Prostate gland (tissue), 2 donors: Measurements from ENCODE around the gene LPAR2. TPM values are rescaled to one million over a fixed set of nuclear protein-coding genes. Genes with fewer than 3 reads are reported as not detected.

ENCODE experiments used
- DNase-seq: peaks from one replicate; pipeline ENCODE4 v3.0.0-alpha.2; 2019; ENCODE audit warnings: low spot score
- H3K27ac ChIP-seq, 2 donors: fragments of 200-600 bp; sonication (generic); 2 replicates each; pipeline ENCODE4 v1.5.1; 2017 to 2019
- H3K27me3 ChIP-seq: fragments of 200-600 bp; sonication (generic); replicated peaks from 2 replicates; pipeline ENCODE4 v1.5.1; 2019; ENCODE audit not compliant: insufficient read depth
- H3K36me3 ChIP-seq, 2 donors: fragments of 200-600 bp; sonication (generic); 1 replicate in 1 of 2; 2 replicates in 1 of 2; pipeline versions ENCODE4 v1.5.1 to v1.8.1; 2017 to 2019
- H3K4me1 ChIP-seq: fragments of 200-600 bp; sonication (generic); replicated peaks from 2 replicates; pipeline ENCODE4 v1.5.1; 2019
- H3K4me3 ChIP-seq, 2 donors: fragments of 200-600 bp; sonication (generic); 2 replicates each; pipeline ENCODE4 v1.5.1; 2017 to 2019
- H3K9me3 ChIP-seq: fragments of 200-600 bp; sonication (generic); 2 replicates; pipeline ENCODE4 v1.5.1; 2017
- POLR2A ChIP-seq: fragments of 450-650 bp; IDR thresholded peaks from one replicate; pipeline ENCODE4 v1.6.1; 2016; ENCODE audit warnings: antibody characterized with exemption, mild to moderate bottlenecking
- POLR2AphosphoS5 ChIP-seq: sonication (generic); formaldehyde crosslinking; IDR thresholded peaks from one replicate; pipeline ENCODE4 v1.6.1; 2017; ENCODE audit warnings: antibody characterized with exemption
- WGBS: methylation state at CpG from one replicate; pipeline ENCODE4 v1.1.5; 2018; 5-methylcytosine and 5-hydroxymethylcytosine counted together
- intact Hi-C: fragments of 100-400 bp; cut with DNase I; formaldehyde crosslinking; loops from one replicate; pipeline ENCODE4 v1.14.2; 2022
- total RNA-seq, 2 donors: library from RNA; depleted of rRNA; stranded (reverse); fragments of >200 nt; gene quantifications; one replicate each; pipeline ENCODE4 v1.1.0, GENCODE V29; 2016
- TF ChIP-seq, protein P1 (sequence below), 4 experiments: fragments of 200-600 bp in 2 of 4; fragments of 450-650 bp in 2 of 4; sonication (generic) in 2 of 4; IDR thresholded peaks; 1 replicate in 3 of 4; 2 replicates in 1 of 4; pipeline ENCODE4 v1.5.1; 2016 to 2019; ENCODE audit warnings: antibody characterized with exemption in 4 of 4, mild to moderate bottlenecking in 2 of 4, moderate library complexity in 2 of 4

Gene LPAR2
- total RNA-seq, 2 donors from 2014 or later, result 39.7 to 167 TPM

DNA sequence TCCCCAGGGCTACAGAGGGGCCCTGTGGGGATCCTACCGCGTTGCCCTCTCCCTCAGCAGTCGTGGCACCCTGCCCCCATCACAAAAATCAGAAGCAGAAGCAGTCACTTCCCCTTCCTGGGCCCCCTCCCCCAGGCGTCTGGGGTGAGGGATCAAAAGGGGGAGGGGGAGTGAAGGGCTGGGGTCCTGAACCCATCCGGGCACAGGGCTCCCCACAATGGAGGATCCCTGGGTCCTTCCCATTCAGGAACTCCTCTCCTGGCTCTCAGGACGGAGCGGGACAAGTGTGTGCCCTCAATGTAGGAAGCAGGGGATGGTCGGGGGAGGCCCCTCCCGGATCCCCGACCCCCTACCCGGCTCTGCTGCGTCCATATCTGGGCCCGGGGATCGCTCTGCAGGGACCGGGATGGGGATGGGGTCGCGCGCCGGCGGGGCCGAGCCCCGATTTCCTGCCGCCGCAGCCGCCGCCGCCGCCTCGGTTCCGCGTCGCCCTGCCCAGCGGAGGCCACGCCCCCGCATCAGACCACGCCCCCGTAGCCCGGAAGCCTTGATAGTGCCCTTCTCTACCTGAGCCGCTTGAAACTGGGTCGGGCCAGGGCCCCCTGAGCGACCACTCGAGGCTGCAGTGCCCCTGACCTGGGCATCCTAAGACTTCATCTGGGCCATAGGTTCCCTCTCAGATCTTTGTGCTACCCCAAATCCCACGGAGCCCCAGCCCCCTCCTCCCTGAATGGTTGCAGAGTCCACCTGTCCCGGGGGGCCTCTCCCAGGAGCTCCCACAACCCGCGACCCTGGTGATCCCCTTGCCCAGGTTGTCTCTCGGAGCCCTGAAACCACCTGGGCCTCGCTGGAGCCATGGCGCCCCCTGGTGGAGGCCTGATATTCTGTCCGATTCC is 15.4 kb upstream of the LPAR2 start, which contains the start of gene GMIP:
Gene GMIP, minus strand, starts transcription at position 500 of the 896 bp plus-strand sequence. Its CDS starts 128 bp downstream, at position 372.
- TF ChIP-seq POLR2AphosphoS5 (no peak), POLR2A (peak; percentile 66)
- TF ChIP-seq, protein P1, sequence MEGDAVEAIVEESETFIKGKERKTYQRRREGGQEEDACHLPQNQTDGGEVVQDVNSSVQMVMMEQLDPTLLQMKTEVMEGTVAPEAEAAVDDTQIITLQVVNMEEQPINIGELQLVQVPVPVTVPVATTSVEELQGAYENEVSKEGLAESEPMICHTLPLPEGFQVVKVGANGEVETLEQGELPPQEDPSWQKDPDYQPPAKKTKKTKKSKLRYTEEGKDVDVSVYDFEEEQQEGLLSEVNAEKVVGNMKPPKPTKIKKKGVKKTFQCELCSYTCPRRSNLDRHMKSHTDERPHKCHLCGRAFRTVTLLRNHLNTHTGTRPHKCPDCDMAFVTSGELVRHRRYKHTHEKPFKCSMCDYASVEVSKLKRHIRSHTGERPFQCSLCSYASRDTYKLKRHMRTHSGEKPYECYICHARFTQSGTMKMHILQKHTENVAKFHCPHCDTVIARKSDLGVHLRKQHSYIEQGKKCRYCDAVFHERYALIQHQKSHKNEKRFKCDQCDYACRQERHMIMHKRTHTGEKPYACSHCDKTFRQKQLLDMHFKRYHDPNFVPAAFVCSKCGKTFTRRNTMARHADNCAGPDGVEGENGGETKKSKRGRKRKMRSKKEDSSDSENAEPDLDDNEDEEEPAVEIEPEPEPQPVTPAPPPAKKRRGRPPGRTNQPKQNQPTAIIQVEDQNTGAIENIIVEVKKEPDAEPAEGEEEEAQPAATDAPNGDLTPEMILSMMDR (IDR thresholded peaks at IDR 0.05), result peak; percentile 82 to 92 (median 89)
- H3K9me3 ChIP-seq, result no peaks in the 10 kb centered on the region
- H3K36me3 ChIP-seq, result peaks cover 9 to 28% of the 10 kb centered on the region in 2 donors
- peak within 1 kb of the TSS; percentile 62 to 72 for H3K4me3 ChIP-seq
- peak; percentile 66 for DNase-seq
- intact Hi-C loops, result loop anchor here (2.0 kb wide), 1 partner anchor 111 kb away; no protein-coding TSS in a partner anchor
- no peaks in the 10 kb centered on the region for H3K27me3 ChIP-seq
- WGBS, result 1% methylated on average over 26 of the region's 50 CpGs
- H3K27ac ChIP-seq, result peak within 1 kb of the TSS; percentile 51 to 58
- H3K4me1 ChIP-seq, result no peaks in the 10 kb centered on the region

DNA sequence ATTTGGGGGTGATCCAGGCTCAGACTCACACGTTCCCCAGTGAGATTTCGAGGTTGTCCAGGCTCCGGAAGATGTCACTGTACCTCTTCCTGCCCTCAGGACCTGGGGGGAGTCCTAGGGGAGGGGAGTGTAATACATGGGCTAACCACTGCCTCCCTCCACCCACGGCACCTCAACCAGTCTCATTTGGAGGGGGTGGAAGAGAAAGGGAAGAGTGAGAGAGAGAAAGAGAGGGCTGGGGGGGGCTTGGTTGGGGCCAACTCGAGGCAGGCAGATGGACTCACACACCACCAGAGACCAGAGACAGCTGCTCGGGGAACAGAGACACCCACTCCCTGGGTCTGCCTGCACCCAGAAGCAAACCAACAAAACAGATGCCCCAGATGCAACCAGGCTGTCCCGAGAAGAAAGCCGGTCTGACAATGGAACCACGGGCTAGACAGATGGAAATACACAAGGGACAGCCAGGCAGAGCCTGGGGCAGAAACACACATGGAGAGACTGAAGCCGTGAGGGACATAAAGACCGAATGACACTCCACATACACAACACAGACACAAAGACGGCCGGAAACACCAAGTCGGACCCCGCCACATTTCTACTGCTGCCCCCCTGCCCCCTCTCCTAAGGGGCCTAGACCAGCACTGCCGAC is 14.6 kb upstream of the LPAR2 start:
- Histone ChIP-seq H3K36me3 (peaks cover 8 to 25% of the 10 kb centered on the region in 2 donors), H3K4me3 (peak overlapping the region; percentile 62 to 72), H3K27me3 (no peaks in the 10 kb centered on the region), H3K9me3 (no peaks in the 10 kb centered on the region), H3K4me1 (no peaks in the 10 kb centered on the region), H3K27ac (peak overlapping the region; percentile 51 to 58)
- TF ChIP-seq, protein P1 (IDR thresholded peaks at IDR 0.05), result no peak
- TF ChIP-seq POLR2A (no peak), POLR2AphosphoS5 (no peak)
- whole genome bisulfite sequencing, result 21% methylated on average over 16 of the region's 16 CpGs
- intact Hi-C loops, result loop anchor here (2.0 kb wide), 1 partner anchor 110 kb away; no protein-coding TSS in a partner anchor
- no peak for DNase-seq

DNA sequence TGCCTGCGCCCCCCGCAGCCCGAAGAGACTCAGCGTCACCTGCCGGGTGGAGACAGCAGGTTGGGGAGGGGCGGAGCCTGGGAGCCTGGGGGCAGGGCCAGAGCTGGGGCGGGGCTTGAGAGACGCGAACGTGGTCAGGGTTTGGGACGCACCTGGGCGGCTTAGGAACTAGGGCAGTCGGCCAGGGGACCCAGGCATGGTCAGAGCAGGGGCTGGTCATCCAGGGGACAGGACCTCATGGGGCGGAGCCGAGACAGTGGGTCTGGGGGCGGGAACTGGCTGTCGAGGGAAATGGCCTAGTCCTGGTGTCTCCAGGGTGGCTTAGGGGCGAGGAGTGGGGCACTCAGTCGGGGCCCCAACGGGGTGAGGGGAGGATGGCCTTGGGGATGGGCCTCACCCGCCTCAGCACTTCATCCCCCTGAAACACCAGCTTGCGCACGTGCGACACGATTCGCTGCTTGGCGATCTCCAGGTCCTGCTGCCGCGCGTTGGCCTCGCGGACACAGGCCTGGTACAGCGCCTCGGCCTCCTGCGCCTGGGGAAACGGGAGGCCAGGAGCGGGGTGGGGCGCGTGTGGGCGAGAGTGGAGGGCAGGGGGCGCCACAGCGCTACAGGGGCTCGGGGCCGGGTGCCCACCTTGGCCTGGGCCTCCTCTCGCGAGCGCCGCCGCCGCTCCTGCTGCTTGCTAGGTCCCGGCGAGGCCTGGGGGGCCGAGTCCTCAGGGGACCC is 9.7 kb upstream of the LPAR2 start:
- H3K4me1 ChIP-seq, result no peaks in the 10 kb centered on the region
- no peaks in the 10 kb centered on the region for H3K9me3 ChIP-seq
- no peaks in the 10 kb centered on the region for H3K36me3 ChIP-seq
- intact Hi-C loops, result no loop called here
- no peak for DNase-seq
- TF ChIP-seq POLR2A (no peak), POLR2AphosphoS5 (no peak)
- TF ChIP-seq, protein P1 (IDR thresholded peaks at IDR 0.05), result no peak
- no peak overlapping the region for H3K4me3 ChIP-seq
- H3K27me3 ChIP-seq, result no peaks in the 10 kb centered on the region
- 84% methylated on average over 53 of the region's 53 CpGs for WGBS
- no peak overlapping the region for H3K27ac ChIP-seq

DNA sequence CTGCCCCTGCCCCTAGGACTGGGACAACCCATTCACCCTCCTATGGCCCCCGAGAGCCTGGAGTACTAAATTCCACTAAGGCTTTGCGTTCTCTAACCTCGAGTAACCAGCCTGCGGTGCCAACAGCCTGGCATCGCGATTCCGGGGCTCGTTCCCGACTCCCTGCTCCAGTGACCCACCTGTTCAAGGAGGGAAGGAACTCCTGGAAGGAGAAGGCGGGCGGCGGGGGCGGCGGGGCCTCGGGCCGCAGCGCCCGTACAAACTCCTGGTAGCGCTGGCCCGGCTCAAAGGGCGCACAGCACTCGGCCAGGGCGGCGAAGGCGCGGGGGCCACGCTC is 9.1 kb upstream of the LPAR2 start:
- DNase-seq, result no peak
- 65% methylated on average over 27 of the region's 27 CpGs for WGBS
- TF ChIP-seq, protein P1 (IDR thresholded peaks at IDR 0.05), result no peak
- TF ChIP-seq POLR2AphosphoS5 (no peak), POLR2A (no peak)
- no peaks in the 10 kb centered on the region for H3K4me1 ChIP-seq
- H3K36me3 ChIP-seq, result no peaks in the 10 kb centered on the region
- H3K27ac ChIP-seq, result no peak overlapping the region
- H3K9me3 ChIP-seq, result no peaks in the 10 kb centered on the region
- H3K4me3 ChIP-seq, result no peak overlapping the region
- H3K27me3 ChIP-seq, result no peaks in the 10 kb centered on the region
- intact Hi-C loops, result no loop called here
